Measurements from ENCODE around the gene PSMF1. TPM values are rescaled to one million over a fixed set of nuclear protein-coding genes. Genes with fewer than 3 reads are reported as not detected.
A peak's percentile ranks its signal among the peaks of the same experiment; 100 is the strongest.

Gene PSMF1
- polyA plus RNA-seq, 10 donors = 78.2 to 123 (median 98.1) TPM

GRCh38 chr20:1160991-1161390, 42.6 kb downstream of the PSMF1 start:
- DNase-seq = no peak

DNA sequence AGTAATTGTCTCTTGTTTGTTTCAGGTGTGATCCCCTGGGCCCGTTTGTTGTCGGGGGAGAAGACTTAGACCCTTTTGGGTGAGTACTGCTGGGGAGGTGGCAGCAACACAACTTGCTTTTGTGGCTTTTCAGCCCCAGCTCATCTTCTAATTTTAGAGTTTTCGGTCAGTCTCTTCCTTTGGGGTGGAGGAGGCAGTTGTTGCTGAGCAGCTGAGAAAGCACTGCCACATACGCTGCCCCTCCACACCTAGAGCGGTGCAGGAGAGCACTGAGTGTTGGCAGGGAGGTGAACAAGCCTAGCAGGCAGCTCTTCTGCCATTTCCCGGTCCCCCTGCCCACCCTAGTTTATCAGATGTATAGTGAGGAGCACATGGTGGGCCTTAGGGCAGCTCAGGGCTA, 44.7 kb downstream of the PSMF1 start:
- DNase-seq = no peak

DNA sequence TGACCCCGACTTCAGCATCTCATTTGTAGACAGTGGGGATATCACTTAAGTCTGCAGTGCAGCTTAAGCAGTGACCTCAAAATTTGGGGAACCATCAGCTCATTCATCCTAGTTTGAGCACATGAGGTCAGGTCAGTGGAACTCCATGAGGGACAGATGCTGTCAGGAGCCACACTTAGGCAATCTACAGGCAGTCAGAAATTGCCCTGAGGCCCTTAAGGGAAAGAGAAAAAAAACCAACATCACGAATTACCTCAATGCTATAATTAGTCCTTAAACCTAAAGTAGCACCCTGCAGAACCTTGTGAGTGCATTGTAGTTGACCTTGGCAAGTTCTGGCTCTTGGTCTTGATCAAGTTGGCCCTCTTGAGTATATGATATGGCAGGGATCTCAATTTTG, 45.3 kb downstream of the PSMF1 start:
- DNase-seq = no peak

DNA sequence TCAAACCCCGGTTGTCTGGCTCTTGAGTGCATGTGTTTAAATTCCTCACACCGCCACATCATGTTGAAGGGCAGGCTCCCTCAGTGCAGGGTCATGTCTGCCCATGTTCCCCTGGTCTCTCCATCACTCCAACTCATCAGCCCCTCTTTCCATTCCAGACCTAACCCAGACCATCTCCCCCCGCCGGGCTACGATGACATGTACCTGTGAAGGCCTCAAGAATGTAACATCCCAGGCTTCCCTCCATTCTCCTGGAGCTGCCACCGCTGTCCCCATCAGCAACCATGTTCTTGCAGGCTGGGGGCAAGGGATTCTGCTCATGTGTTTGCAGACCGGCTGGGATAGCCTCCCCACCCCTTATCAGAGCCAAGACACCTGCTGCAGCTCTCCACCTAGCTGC, 46.5 kb downstream of the PSMF1 start:
- no peak for DNase-seq

DNA sequence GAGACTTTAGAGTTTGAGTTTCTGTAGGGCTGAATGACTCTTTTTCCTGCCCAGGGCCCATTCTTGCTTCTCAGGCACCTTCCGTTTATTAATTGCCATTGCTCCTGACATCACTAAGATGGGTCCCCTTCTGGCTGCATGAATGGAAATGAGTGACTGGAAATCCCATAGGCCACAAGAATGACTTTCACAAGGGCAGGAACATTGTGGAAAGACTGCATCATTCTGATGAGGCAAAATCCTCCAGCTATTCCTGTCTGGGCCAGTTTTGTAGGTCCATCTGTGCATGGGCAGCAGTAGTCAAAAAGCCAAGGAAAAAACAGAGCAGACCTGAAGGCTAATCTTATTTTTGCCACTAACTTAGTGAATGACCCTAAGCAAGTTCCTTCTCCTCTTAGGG, 47.1 kb downstream of the PSMF1 start:
- no peak for DNase-seq

DNA sequence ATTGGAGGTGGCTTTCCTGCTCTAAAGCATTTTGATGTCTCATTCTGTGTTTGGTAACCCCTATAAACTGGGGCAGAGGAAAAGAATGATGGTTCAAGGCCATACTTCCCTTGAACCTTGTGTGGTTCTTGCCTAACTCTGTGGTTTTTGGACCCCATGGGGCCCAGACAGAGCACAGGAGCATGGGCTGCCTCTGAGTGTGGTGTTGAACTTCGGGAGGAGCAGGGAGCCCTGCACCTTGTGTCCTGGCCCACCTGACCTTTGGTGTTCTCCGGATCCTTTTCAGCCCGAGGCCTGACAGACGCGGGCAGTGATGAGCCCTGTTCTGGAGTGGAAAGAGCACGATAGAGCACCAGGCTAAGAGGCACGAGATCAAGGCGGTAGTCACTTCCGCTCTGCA, 47.5 kb downstream of the PSMF1 start:
- DNase-seq = no peak

DNA sequence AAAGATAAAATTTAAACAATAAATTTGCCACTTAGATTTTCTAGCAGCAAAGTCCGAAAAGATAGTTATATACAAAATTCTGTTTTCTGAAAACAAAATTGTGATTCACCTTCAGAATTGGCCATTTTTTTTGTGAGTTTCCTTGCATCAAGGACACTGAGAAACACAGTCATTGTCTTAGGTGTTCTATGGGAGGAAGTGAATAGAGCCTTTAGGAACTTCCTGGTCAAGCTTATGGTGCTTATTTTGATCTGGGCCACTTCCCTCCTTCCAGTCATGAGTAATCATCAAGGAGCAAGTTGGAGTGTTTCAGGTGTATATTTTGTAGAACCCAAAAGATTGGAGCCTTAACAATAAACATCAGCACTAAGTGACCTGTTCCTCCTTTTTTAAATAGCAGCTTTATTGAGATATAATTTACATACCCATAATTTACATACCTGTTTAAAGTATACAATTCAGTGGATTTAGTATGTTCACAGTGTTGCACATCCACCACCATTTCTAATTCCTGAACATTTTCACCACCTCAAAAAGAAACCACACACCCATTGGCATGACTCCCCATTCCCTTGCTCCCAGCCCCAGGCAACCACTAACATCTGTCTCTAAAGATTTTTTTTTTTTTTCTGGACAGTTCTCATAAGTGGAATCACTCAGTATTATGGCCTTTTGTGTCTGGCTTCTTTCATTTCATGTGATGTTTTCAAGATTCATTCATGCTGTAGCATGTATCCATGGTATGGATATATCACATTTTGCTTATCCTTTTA, 48.7 kb downstream of the PSMF1 start:
- DNase-seq = no peak

DNA sequence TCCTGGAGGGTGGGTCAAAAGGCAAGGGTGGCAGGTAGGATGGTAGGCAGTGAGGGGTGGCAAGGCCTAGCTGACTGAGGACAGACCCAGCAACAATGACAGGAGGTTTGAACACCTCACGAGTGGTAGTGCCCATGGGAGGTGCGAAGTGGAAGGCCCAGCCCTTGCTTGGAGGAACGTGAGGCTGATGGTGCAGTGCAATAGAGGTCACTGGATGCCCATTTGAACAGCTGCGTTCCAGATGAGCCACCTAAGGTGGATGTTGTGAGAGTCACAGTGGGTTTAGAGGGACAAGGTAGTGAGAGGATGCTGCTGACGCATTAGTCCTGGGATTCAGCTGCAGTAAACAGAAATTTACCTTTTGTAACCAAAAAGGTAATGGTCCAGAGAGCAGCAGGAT, 50.8 kb downstream of the PSMF1 start:
- DNase-seq = no peak

GRCh38 chr20:1171461-1172093, 53.2 kb downstream of the PSMF1 start:
- peak; percentile 28 to 59 (median 48) for DNase-seq

GRCh38 chr20:1173698-1174097, 55.3 kb downstream of the PSMF1 start:
- no peak for DNase-seq

GRCh38 chr20:1174787-1175186, 56.4 kb downstream of the PSMF1 start:
- no peak for DNase-seq

GRCh38 chr20:1177680-1178079, 59.3 kb downstream of the PSMF1 start:
- DNase-seq = no peak

- no peak for DNase-seq
These were observed 59.7 kb downstream of the PSMF1 start for GRCh38 chr20:1178103-1178502.

DNA sequence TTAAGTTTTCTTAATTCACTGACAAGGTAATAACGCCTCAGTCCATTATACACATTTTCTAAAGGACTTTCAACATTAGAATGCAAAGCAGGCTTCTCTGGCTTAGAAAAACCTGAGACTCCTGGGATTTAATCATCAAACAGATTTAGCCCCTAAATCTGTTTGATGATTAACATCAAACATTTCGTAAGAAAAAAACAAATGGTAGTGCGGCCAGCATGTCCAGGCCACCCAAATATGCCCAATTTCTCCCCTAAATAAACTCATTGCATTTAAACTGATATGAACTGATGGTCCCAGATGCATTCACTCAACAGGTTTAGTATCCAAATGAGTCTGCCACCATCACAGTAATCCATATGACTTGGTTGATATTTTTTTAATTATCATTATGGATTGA, 60.2 kb downstream of the PSMF1 start:
- no peak for DNase-seq

DNA sequence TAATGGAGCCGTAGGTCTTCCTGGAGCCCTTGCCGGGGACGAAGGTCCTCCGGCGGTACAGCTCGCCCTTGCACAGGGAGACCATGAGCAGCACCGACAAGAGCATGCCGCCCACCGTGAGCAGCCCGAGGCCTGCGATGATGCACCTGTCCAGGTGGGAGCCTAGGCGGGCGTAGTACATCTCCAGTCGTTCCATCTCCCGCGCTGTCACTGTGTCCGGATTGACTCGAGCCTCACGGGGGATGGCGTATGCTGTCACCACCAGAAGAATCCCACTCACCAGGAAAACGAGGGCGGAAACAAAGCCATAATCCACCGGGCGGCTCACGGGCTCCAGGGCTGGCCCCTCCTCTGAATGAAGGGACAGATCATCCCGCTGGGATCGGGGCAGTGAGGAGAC, 62.5 kb downstream of the PSMF1 start:
- no peak for DNase-seq

- DNase-seq = no peak
These were observed 63.7 kb downstream of the PSMF1 start for GRCh38 chr20:1182106-1182505.

- DNase-seq = no peak
These were observed 64.8 kb downstream of the PSMF1 start for GRCh38 chr20:1183153-1183552.

- no peak for DNase-seq
These were observed 65.8 kb downstream of the PSMF1 start for GRCh38 chr20:1184260-1184637.

GRCh38 chr20:1184638-1185315, 66.4 kb downstream of the PSMF1 start, which contains the start of gene TMEM74B:
TSS of gene TMEM74B (minus strand) at chr20:1184981. CDS start at chr20:1183801, 1,180 bp downstream.
- no peak for DNase-seq

- DNase-seq = no peak
These were observed 66.9 kb downstream of the PSMF1 start for GRCh38 chr20:1185316-1185741.

DNA sequence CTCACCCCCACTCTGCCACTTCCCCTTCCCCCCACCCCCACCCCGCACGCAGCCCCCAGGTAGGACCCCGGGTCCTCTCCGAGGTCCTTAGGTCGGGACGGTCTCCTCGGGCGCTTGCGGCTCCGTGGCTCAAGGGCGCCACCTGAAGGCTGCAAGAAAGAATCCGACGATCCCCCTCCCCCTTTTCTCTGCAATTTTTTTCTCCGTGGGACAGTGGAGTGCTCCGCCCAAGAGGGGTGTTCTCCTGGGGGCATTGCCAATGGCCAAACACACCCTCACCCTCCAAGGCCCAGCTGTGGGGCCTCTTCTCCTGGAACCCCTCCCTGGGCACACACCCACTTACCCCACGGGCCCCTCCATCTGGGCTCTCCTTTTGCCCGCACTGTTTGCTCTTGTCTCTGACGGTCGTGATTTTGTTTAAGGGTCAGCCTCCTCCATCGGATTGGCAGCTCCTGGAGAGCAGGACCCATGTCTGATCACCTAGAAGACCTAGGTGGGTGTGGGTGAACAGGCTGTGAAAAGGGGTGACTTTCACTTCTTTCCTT, 67.5 kb downstream of the PSMF1 start:
- DNase-seq = peak in 2 of 3 donors; percentile 22 to 34

GRCh38 chr20:1186367-1186991, 68.1 kb downstream of the PSMF1 start:
- no peak for DNase-seq

Measured in muscle of back (tissue), 11 donors.